Mesendoderm (in vitro differentiated cells): ENCODE measurements around the gene SENP3.
A peak's percentile ranks its signal among the peaks of the same experiment; 100 is the strongest.
"Not testable (repeated sequence)": the region's sequence is repeated elsewhere in the genome, so short reads cannot be mapped to it uniquely, and the experiment has no call there.

ENCODE experiments used
- DNase-seq: peaks from one replicate; pipeline ENCODE4 v3.0.0; 2013
- H2AK5ac ChIP-seq: 2 replicates; pipeline ENCODE4 v1.6.1; 2013; ENCODE audit warnings: low read length, inconsistent platforms
- H2BK120ac ChIP-seq: 2 replicates; pipeline ENCODE4 v1.6.1; 2013; ENCODE audit warnings: low read depth, mild to moderate bottlenecking, low read length, moderate library complexity, mixed read lengths
- H2BK15ac ChIP-seq: replicated peaks from 2 replicates; pipeline ENCODE4 v1.6.1; 2013; ENCODE audit warnings: low read depth, mild to moderate bottlenecking, moderate library complexity
- H2BK5ac ChIP-seq: 2 replicates; pipeline ENCODE4 v1.6.1; 2013; ENCODE audit warnings: low read length, inconsistent platforms
- H3K18ac ChIP-seq: 2 replicates; pipeline ENCODE4 v1.6.1; 2013; ENCODE audit warnings: mild to moderate bottlenecking, low read length, mixed read lengths
- H3K23ac ChIP-seq: one replicate; pipeline ENCODE4 v1.6.1; 2013; ENCODE audit warnings: low read length
- H3K27ac ChIP-seq: 2 replicates; pipeline ENCODE4 v1.5.1; 2013; ENCODE audit warnings: low read depth, mild to moderate bottlenecking, inconsistent platforms, low read length, moderate library complexity
- H3K27me3 ChIP-seq: 2 replicates; pipeline ENCODE4 v1.6.1; 2013; ENCODE audit warnings: low read length, control low read depth, mild to moderate bottlenecking, inconsistent platforms; ENCODE audit not compliant: insufficient read depth, poor library complexity
- H3K36me3 ChIP-seq: 2 replicates; pipeline ENCODE4 v1.6.1; 2013; ENCODE audit warnings: low read length, inconsistent platforms; ENCODE audit not compliant: control insufficient read depth, insufficient read depth
- H3K4ac ChIP-seq: one replicate; pipeline ENCODE4 v1.6.1; 2013; ENCODE audit warnings: low read depth, mild to moderate bottlenecking, low read length, moderate library complexity
- H3K4me1 ChIP-seq: 2 replicates; pipeline ENCODE4 v1.6.1; 2013; ENCODE audit warnings: low read depth, low read length, inconsistent platforms; ENCODE audit not compliant: control insufficient read depth
- H3K4me2 ChIP-seq: 2 replicates; pipeline ENCODE4 v1.6.1; 2013; ENCODE audit warnings: low read length
- H3K4me3 ChIP-seq: 2 replicates; pipeline ENCODE4 v1.5.1; 2013; ENCODE audit warnings: mild to moderate bottlenecking, low read length
- H3K56ac ChIP-seq: one replicate; pipeline ENCODE4 v1.6.1; 2013; ENCODE audit warnings: low read length
- H3K79me1 ChIP-seq: 2 replicates; pipeline ENCODE4 v1.6.1; 2013; ENCODE audit warnings: low read length, inconsistent platforms
- H3K79me2 ChIP-seq: 2 replicates; pipeline ENCODE4 v1.6.1; 2013; ENCODE audit warnings: mild to moderate bottlenecking, low read length; ENCODE audit not compliant: control insufficient read depth, insufficient read depth
- H3K9ac ChIP-seq: 2 replicates; pipeline ENCODE4 v1.6.1; 2013; ENCODE audit warnings: low read length, inconsistent platforms
- H4K5ac ChIP-seq: one replicate; pipeline ENCODE4 v1.6.1; 2013; ENCODE audit warnings: low read length
- H4K8ac ChIP-seq: one replicate; pipeline ENCODE4 v1.6.1; 2013; ENCODE audit warnings: low read depth, mild to moderate bottlenecking, control low read depth, low read length, moderate library complexity
- WGBS: extraction: QIAGEN DNeasy Blood & Tissue Kit; methylation state at CpG from one replicate; pipeline ENCODE4 v1.1.7; 2013; ENCODE audit warnings: low lambda C conversion rate, missing lambda C conversion rate; ENCODE audit not compliant: insufficient coverage; ENCODE audit errors: extremely low coverage; 5-methylcytosine and 5-hydroxymethylcytosine counted together

SENP3 gene

DNA sequence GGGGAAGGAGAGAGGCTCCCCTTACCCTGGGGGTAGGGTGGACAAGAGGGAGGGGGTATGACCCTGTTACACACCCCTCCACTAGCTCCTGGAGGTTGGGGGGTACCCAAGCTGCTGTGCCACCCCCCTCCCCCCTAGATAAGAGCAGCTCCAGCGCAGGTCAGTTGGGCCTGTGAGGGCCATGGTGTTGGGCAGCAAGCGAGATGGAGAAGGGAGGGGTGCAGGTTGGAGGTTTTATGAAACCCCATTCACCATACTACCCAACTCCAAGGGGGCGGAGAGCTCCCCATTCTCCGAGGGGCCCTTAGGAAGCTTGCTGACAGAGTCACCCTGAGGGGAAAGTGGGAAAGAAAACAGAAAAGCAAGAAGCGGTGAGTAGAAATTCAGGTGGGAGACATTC is 29.9 kb downstream of the SENP3 start:
- no peak overlapping the region for H3K4me3 ChIP-seq
- H3K27ac ChIP-seq: peak overlapping the region; percentile 89

GRCh38 chr17:7592422-7593021 is 30.8 kb downstream of the SENP3 start:
- peaks cover 1% of the 10 kb centered on the region for H3K79me2 ChIP-seq
- no peak overlapping the region for H3K4me3 ChIP-seq
- no peak overlapping the region for H3K4ac ChIP-seq
- no peak for DNase-seq
- H3K36me3 ChIP-seq: peaks cover 4% of the 10 kb centered on the region
- no peak overlapping the region for H3K23ac ChIP-seq
- H3K56ac ChIP-seq: no peak overlapping the region
- H3K27me3 ChIP-seq: no peaks in the 10 kb centered on the region
- no peak overlapping the region for H2BK15ac ChIP-seq
- peaks cover 3% of the 10 kb centered on the region for H3K4me1 ChIP-seq
- no peak overlapping the region for H3K27ac ChIP-seq
- H2AK5ac ChIP-seq: no peak overlapping the region
- no peaks in the 10 kb centered on the region for H3K79me1 ChIP-seq
- no CpG with 5 or more reads among the region's 23 CpGs for WGBS
- H3K9ac ChIP-seq: no peak overlapping the region
- H2BK5ac ChIP-seq: no peak overlapping the region
- H3K18ac ChIP-seq: no peak overlapping the region
- no peak overlapping the region for H3K4me2 ChIP-seq
- no peak overlapping the region for H4K5ac ChIP-seq
- H2BK120ac ChIP-seq: no peak overlapping the region
- H4K8ac ChIP-seq: no peak overlapping the region

More for the DNA sequence above, 29.9 kb downstream of the SENP3 start:
- H3K4me1 ChIP-seq: peaks cover 3% of the 10 kb centered on the region
- H3K36me3 ChIP-seq: peaks cover 4% of the 10 kb centered on the region
- no CpG with 5 or more reads among the region's 5 CpGs for WGBS
- H3K18ac ChIP-seq: no peak overlapping the region
- no peak overlapping the region for H3K56ac ChIP-seq
- no peak overlapping the region for H3K9ac ChIP-seq
- peaks cover 1% of the 10 kb centered on the region for H3K79me2 ChIP-seq
- no peaks in the 10 kb centered on the region for H3K79me1 ChIP-seq
- H3K23ac ChIP-seq: no peak overlapping the region
- H3K4ac ChIP-seq: no peak overlapping the region
- no peak overlapping the region for H4K5ac ChIP-seq
- no peaks in the 10 kb centered on the region for H3K27me3 ChIP-seq
- H4K8ac ChIP-seq: no peak overlapping the region
- DNase-seq: no peak
- no peak overlapping the region for H2BK15ac ChIP-seq
- no peak overlapping the region for H2AK5ac ChIP-seq
- no peak overlapping the region for H3K4me2 ChIP-seq
- no peak overlapping the region for H2BK120ac ChIP-seq
- H2BK5ac ChIP-seq: no peak overlapping the region

DNA sequence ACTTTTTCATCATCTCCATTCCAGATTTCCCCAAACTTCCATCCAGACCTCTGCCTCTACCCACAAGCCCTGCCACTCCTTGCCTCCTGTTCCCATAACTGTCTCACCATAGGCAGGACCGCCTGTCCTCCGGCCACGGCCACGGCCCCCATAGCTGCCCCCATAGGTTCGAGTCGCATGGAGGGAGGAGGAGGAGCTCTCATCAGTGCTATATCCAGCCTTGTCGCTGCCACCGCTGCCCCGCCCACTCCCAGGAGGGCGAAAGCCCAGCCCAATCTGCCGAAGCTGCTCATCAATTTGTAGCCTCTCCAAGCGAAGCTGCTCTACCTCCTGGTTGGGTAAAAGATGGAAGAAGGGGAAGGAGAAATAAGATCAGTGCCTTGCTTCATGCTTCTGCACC is 31.6 kb downstream of the SENP3 start:
- no CpG with 5 or more reads among the region's 12 CpGs for WGBS
- peaks cover 4% of the 10 kb centered on the region for H3K36me3 ChIP-seq
- no peak overlapping the region for H3K4me3 ChIP-seq
- H3K9ac ChIP-seq: no peak overlapping the region
- peaks cover 3% of the 10 kb centered on the region for H3K4me1 ChIP-seq
- no peak overlapping the region for H2AK5ac ChIP-seq
- no peak overlapping the region for H3K23ac ChIP-seq
- no peak overlapping the region for H2BK5ac ChIP-seq
- no peak overlapping the region for H3K18ac ChIP-seq
- no peaks in the 10 kb centered on the region for H3K79me1 ChIP-seq
- H3K56ac ChIP-seq: no peak overlapping the region
- H2BK15ac ChIP-seq: no peak overlapping the region
- H4K5ac ChIP-seq: no peak overlapping the region
- DNase-seq: no peak
- no peaks in the 10 kb centered on the region for H3K27me3 ChIP-seq
- H2BK120ac ChIP-seq: no peak overlapping the region
- no peak overlapping the region for H3K4me2 ChIP-seq
- H3K4ac ChIP-seq: no peak overlapping the region
- H3K79me2 ChIP-seq: peaks cover 1% of the 10 kb centered on the region
- no peak overlapping the region for H4K8ac ChIP-seq
- H3K27ac ChIP-seq: no peak overlapping the region

GRCh38 chr17:7597561-7597960 is 35.8 kb downstream of the SENP3 start:
- H3K36me3 ChIP-seq, H3K4me2 ChIP-seq, H3K4me3 ChIP-seq, H3K79me2 ChIP-seq, H2BK120ac ChIP-seq, H3K9ac ChIP-seq, H4K8ac ChIP-seq, DNase-seq, H2BK15ac ChIP-seq, H2BK5ac ChIP-seq, H4K5ac ChIP-seq, H3K23ac ChIP-seq, H2AK5ac ChIP-seq, H3K4me1 ChIP-seq, H3K27me3 ChIP-seq, H3K18ac ChIP-seq, H3K79me1 ChIP-seq, H3K4ac ChIP-seq, H3K56ac ChIP-seq, H3K27ac ChIP-seq: not testable (repeated sequence)
- no CpG with 5 or more reads among the region's 5 CpGs for WGBS

DNA sequence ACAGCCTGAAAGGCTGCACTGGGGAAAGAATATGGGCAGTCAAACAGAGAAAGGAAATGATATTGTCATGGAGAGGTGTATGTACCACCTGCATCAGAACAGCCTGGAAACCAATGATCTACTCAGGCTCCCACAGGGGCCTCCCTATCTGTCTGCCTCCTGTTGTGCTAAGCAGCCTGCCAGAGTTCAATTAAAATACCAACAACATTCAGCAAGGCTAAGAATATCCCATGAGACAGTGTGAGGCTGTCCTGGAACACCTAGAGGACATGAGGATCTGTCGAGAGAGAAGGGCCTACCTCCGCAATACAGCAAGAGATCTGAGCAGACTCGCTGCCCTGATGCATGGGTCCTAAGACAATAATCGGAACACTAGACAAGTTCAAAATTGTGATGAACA is 44.6 kb downstream of the SENP3 start:
- Histone ChIP-seq H3K9ac (no peak overlapping the region), H2BK15ac (no peak overlapping the region), H2BK5ac (no peak overlapping the region), H3K36me3 (peaks cover 3% of the 10 kb centered on the region), H3K27ac (no peak overlapping the region), H3K4me3 (no peak overlapping the region), H4K5ac (no peak overlapping the region), H3K79me1 (peaks cover 3% of the 10 kb centered on the region), H4K8ac (no peak overlapping the region), H3K79me2 (peaks cover 2% of the 10 kb centered on the region), H3K4me1 (no peaks in the 10 kb centered on the region), H3K18ac (no peak overlapping the region), H3K23ac (no peak overlapping the region), H3K56ac (no peak overlapping the region), H3K27me3 (no peaks in the 10 kb centered on the region), H2BK120ac (no peak overlapping the region), H2AK5ac (no peak overlapping the region), H3K4me2 (no peak overlapping the region), H3K4ac (no peak overlapping the region)
- WGBS: no CpG with 5 or more reads among the region's 4 CpGs
- peak; percentile 26 for DNase-seq

GRCh38 chr17:7610641-7611040 is 48.9 kb downstream of the SENP3 start:
- DNase-seq: no peak
- H2AK5ac ChIP-seq: no peak overlapping the region
- no peak overlapping the region for H3K27ac ChIP-seq
- H2BK5ac ChIP-seq: no peak overlapping the region
- WGBS: no CpG with 5 or more reads among the region's 2 CpGs
- peaks cover 19% of the 10 kb centered on the region for H3K79me1 ChIP-seq
- peaks cover 15% of the 10 kb centered on the region for H3K79me2 ChIP-seq
- H3K18ac ChIP-seq: no peak overlapping the region
- H3K4me3 ChIP-seq: no peak overlapping the region
- no peak overlapping the region for H3K23ac ChIP-seq
- no peak overlapping the region for H3K9ac ChIP-seq
- no peak overlapping the region for H2BK15ac ChIP-seq
- no peak overlapping the region for H3K4me2 ChIP-seq
- H2BK120ac ChIP-seq: no peak overlapping the region
- H4K5ac ChIP-seq: no peak overlapping the region
- H3K36me3 ChIP-seq: peaks cover 2% of the 10 kb centered on the region
- H4K8ac ChIP-seq: no peak overlapping the region
- no peak overlapping the region for H3K4ac ChIP-seq
- no peaks in the 10 kb centered on the region for H3K27me3 ChIP-seq
- H3K56ac ChIP-seq: no peak overlapping the region
- peaks cover 11% of the 10 kb centered on the region for H3K4me1 ChIP-seq
